Activated CD8-positive, alpha-beta T cell treated with anti-CD3 and anti-CD28 coated beads, Interleukin-2, amount 10 ng/mL, durations not matched to agents 7 days and 5 days (primary cell): ENCODE measurements around the gene SLC15A4. TPM values are rescaled to one million over a fixed set of nuclear protein-coding genes. Genes with fewer than 3 reads are reported as not detected.

ENCODE experiments used
- ATAC-seq: fragments of 150-1000 bp; cut with Tn5 transposase; one replicate; pipeline ENCODE4 v1.10.0; 2021; ENCODE audit warnings: moderate library complexity
- CTCF ChIA-PET: fragments of 350-600 bp; sonication (Branson Sonifier 250); formaldehyde crosslinking; loops from one replicate; lab custom pipeline; 2021; ENCODE audit warnings: antibody characterized with exemption; lab: Charles Lee
- POLR2A ChIA-PET: fragments of 350-600 bp; sonication (Branson Sonifier 250); formaldehyde crosslinking; loops from one replicate; lab custom pipeline; 2021; ENCODE audit warnings: antibody characterized with exemption; lab: Charles Lee
- DNase-seq: peaks from one replicate; pipeline ENCODE4 v3.0.0-alpha.2; 2020
- H3K27ac Mint-ChIP-seq: one replicate; pipeline ENCODE4 v1.8.0; 2021; ENCODE audit warnings: mild to moderate bottlenecking, mixed read lengths
- H3K27me3 Mint-ChIP-seq: one replicate; pipeline ENCODE4 v1.8.0; 2021; ENCODE audit warnings: low read depth, mixed read lengths
- H3K36me3 Mint-ChIP-seq: one replicate; pipeline ENCODE4 v1.8.0; 2021; ENCODE audit warnings: low read depth, mixed read lengths
- H3K4me1 Mint-ChIP-seq: one replicate; pipeline ENCODE4 v1.8.0; 2021; ENCODE audit warnings: low read depth, mixed read lengths
- H3K4me3 Mint-ChIP-seq: one replicate; pipeline ENCODE4 v1.8.0; 2021; ENCODE audit warnings: mild to moderate bottlenecking, mixed read lengths
- H3K9me3 Mint-ChIP-seq: one replicate; pipeline ENCODE4 v1.8.0; 2022; ENCODE audit warnings: mixed read lengths; ENCODE audit not compliant: insufficient read depth
- total RNA-seq, 2 experiments: library from RNA; stranded (reverse); gene quantifications; one replicate each; pipeline ENCODE4 v1.2.3, GENCODE V29; 2021

Gene SLC15A4
- total RNA-seq, 2 experiments from 2014 or later = 23.2 to 23.8 TPM

DNA sequence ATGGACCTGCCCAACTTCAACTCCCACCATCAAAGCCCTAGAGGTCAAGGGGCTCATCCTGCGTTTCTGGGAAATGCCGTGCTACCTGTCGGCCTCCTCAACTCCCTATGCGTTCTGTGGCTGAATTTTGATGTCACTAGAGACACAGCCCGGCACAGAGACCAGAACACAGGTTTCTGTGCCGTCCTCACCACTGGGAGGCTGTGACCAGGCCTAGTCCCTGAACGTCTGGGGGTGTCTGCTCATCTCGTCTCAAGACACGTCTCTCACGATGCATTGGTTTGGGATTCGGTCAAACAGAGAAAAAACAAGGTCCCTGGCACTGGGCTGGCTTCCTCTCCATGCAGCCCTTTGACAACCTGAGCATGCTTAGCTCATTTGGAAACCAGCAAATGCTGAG is 33.5 kb downstream of the SLC15A4 start:
- no peaks in the 10 kb centered on the region for H3K27me3 Mint-ChIP-seq
- H3K27ac Mint-ChIP-seq = no peak overlapping the region
- ATAC-seq (no peak), DNase-seq (no peak)
- H3K4me3 Mint-ChIP-seq = no peak overlapping the region
- POLR2A ChIA-PET = no interaction called here
- peaks cover 28% of the 10 kb centered on the region for H3K36me3 Mint-ChIP-seq
- H3K9me3 Mint-ChIP-seq = no peaks in the 10 kb centered on the region
- H3K4me1 Mint-ChIP-seq = peaks cover 25% of the 10 kb centered on the region
- CTCF ChIA-PET = no interaction called here

DNA sequence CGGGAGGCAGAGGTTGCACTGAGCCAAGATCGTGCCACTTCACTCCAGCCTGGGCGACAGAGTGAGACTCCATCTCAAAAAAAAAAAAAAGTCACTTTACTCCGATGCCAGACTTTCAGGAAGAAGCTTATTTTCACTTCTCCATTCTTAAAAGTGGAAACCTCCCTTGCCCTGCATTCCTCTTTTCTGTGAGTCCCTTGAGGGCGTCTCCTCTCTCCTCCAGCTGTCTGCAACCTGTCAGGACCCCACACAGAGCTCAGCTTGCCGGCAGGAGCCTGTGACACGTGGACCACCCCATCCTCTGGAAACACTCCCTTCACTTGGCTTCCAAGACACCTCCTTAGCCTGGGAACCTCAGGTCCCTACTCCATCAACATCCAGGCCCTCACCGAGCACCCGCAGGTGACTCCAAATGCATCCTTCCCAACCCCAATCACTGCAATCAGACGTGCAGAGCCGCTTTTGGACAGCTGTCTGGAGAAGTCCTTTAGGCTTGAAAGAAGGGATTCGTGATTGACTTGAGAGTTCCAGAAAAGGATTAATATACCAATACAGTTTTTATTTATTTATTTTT is 34.3 kb downstream of the SLC15A4 start:
- CTCF ChIA-PET = no interaction called here

DNA sequence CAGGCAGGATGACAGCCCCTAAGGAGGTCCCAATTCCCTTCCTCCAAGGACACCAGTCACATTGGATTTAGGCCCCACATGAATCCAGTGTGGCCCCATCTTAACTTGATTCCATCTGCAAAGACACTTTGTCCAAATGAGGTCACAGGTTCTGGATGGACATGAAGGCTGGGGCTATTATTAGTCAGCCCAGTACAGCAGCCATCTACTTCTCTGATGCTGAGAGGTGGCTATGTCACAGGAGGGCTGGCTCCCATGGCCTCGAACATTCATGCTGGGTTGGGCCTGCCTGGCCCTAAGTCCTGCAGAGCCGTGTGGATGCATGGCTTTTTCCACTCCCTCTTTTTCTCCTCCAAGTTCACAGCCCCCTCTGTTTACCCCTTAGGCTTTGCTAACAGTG is 35.9 kb downstream of the SLC15A4 start:
- no peak for DNase-seq
- POLR2A ChIA-PET = interaction anchor here (0.8 kb wide), 1 partner anchor 213 kb away, joined by 3 read pairs; no protein-coding TSS in a partner anchor

More for the DNA sequence above, 34.3 kb downstream of the SLC15A4 start:
- peaks cover 18% of the 10 kb centered on the region for H3K4me1 Mint-ChIP-seq
- H3K27me3 Mint-ChIP-seq = no peaks in the 10 kb centered on the region
- peaks cover 22% of the 10 kb centered on the region for H3K36me3 Mint-ChIP-seq
- H3K4me3 Mint-ChIP-seq = no peak overlapping the region
- no peak overlapping the region for H3K27ac Mint-ChIP-seq
- DNase-seq = no peak
- POLR2A ChIA-PET = no interaction called here
- no peak for ATAC-seq
- H3K9me3 Mint-ChIP-seq = no peaks in the 10 kb centered on the region

DNA sequence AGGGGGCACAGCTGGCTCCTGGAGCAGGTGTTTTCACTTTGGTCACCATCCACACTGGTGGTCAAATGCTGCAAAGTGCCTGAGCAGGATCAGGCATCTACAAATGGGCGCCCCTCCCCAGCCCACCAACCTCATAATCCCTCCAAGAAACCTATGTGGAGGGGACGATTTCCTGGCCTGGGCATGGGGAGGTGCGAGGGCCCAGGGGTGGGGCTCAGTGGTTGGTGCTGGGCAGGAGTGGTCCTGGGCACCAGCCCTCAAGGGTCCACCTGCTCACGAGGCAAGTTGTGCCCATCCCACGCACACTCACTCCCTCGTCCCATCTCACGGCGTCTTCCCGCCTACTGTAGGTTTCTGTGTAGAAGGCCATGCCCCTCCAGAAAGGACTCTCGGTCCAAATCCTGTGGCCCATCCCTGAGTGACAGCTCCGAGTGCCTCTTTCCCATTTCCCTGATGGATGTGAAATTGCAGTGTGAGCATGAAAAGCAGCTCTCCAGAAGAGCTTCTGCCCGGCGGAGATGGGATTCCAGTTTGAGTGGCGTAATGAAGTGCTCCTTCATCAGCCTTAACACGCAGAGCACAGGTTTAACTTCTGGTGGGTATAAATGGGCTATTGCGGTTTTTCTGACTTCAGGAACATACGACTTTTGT is 36.9 kb downstream of the SLC15A4 start:
- H3K27ac Mint-ChIP-seq = no peak overlapping the region
- no peak for ATAC-seq
- no peak for DNase-seq
- no peaks in the 10 kb centered on the region for H3K9me3 Mint-ChIP-seq
- no peak overlapping the region for H3K4me3 Mint-ChIP-seq
- H3K27me3 Mint-ChIP-seq = no peaks in the 10 kb centered on the region
- ChIA-PET CTCF (no interaction called here), POLR2A (no interaction called here)
- H3K4me1 Mint-ChIP-seq = peaks cover 8% of the 10 kb centered on the region
- peaks cover under 1% of the 10 kb centered on the region for H3K36me3 Mint-ChIP-seq

More for the DNA sequence above, 35.9 kb downstream of the SLC15A4 start:
- Mint-ChIP-seq H3K9me3 (no peaks in the 10 kb centered on the region), H3K4me1 (peaks cover 18% of the 10 kb centered on the region), H3K36me3 (peaks cover 10% of the 10 kb centered on the region), H3K27me3 (no peaks in the 10 kb centered on the region), H3K27ac (no peak overlapping the region), H3K4me3 (no peak overlapping the region)
- CTCF ChIA-PET = no interaction called here
- ATAC-seq = no peak

DNA sequence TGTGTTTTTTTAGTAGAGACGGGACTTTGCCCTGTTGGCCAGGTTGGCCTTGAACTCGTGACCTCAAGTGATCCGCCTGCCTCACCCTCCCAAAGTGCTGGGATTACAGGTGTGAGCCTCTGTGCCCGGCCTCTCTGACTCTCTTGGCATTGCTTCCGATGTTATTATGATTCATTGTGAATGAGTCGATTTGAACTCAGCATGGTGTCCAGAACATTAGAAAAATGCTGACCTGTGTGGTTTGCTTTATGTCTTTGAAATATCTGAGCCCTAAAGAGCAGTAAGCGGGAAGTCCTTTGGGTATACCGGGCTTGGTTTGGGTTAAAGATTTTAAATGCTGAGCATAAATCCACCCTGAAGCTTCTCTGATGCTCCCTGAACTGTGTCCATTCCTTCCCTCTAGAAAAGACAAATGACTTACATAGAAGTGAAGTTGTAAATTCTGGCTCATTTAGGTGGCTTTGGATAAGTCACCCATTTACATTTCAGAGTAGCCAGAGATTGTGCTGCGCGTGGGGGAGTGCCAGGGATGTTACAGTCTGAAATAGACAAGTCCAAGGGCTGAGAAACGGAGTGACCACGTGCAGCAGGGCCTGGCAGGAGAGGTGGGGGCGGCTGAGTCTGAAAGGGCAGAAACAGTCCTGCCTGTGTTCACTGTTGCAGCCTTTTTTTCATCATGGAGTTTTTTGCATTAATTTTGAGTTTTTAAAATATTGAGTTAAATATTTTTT is 39.6 kb downstream of the SLC15A4 start:
- peak overlapping the region; percentile 1 for H3K27ac Mint-ChIP-seq
- H3K4me3 Mint-ChIP-seq = no peak overlapping the region
- no peak for ATAC-seq
- ChIA-PET POLR2A (no interaction called here), CTCF (interaction anchor here (1.0 to 3.6 kb wide), 4 partner anchors 11 to 47 kb away, joined by 3 to 16 read pairs (median 4); no protein-coding TSS in a partner anchor)
- DNase-seq = no peak
- H3K9me3 Mint-ChIP-seq = no peaks in the 10 kb centered on the region
- peaks cover 8% of the 10 kb centered on the region for H3K4me1 Mint-ChIP-seq
- no peaks in the 10 kb centered on the region for H3K27me3 Mint-ChIP-seq
- no peaks in the 10 kb centered on the region for H3K36me3 Mint-ChIP-seq

DNA sequence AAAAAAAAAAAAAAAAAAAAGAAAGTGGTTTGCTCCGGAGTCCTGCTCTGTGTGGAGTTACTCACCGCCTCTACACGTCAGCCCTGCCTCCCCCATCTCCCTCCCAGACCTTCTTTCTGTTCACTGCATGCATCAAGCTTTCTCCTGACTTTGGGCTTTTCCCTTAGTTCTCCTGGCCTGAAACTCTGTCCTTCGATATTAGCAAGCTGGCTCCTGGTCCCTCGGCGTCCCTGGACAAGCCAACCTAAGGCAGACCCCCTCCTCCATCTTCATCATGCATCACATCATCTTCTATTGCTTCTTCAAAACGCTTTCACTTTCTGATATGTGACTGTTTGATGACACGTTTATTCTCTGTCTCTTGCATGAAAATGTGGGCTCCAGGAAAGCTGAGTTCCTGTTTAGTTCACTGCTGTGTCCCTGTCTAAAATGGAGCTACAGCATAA is 40.6 kb downstream of the SLC15A4 start:
- Mint-ChIP-seq H3K36me3 (no peaks in the 10 kb centered on the region), H3K27ac (peak overlapping the region; percentile 92), H3K9me3 (no peaks in the 10 kb centered on the region), H3K4me1 (peaks cover 8% of the 10 kb centered on the region), H3K4me3 (peak overlapping the region; percentile 61), H3K27me3 (no peaks in the 10 kb centered on the region)
- ATAC-seq (peak; percentile 81), DNase-seq (peak; percentile 36)
- ChIA-PET POLR2A (no interaction called here), CTCF (interaction anchor here (0.7 to 3.6 kb wide), 10 partner anchors 10 to 193 kb away, joined by 3 to 16 read pairs (median 3); no protein-coding TSS in a partner anchor)

DNA sequence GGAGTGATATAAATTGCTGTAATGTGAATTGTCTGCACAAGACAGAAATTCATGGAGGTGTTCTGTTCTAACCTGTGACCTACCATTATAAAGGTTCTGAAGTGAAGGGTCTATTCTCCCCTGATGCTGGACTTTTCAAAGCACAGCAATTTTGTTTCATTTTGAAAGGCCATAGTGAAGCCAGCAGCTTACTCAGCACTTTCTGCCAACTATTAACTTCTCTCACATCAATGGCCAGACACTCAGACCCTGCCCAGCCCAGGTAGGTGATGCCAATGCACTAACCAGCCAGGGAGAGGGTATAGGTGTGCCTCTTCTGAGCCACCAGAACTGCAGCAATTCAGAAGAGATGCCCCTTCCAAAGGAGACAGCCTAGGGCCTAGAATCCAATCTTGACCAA is 43.9 kb downstream of the SLC15A4 start:
- ATAC-seq (no peak), DNase-seq (no peak)
- Mint-ChIP-seq H3K27ac (no peak overlapping the region), H3K9me3 (no peaks in the 10 kb centered on the region), H3K4me1 (peaks cover 8% of the 10 kb centered on the region), H3K36me3 (no peaks in the 10 kb centered on the region), H3K27me3 (no peaks in the 10 kb centered on the region), H3K4me3 (no peak overlapping the region)
- ChIA-PET POLR2A (no interaction called here), CTCF (no interaction called here)

DNA sequence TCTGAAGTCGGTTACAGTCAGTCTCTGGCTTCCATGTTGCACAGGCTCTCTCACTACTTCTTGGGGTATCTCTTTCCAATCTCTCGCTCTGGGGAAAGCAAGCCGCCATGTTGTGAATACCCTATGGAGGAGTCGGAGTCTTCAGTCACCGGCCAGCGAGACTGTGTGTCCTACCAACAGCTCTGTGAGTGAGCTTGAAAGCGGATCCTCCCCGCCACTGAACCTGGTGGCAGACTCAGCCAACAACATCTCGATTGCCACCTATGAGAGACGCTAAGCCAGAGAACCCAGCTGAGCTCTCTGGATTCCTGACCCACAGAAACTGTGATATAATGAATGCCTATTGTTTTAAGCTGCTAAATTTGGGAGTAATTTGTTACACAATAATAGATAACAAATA is 51.5 kb downstream of the SLC15A4 start:
- Mint-ChIP-seq H3K9me3 (no peaks in the 10 kb centered on the region), H3K4me3 (no peak overlapping the region), H3K27me3 (no peaks in the 10 kb centered on the region), H3K36me3 (no peaks in the 10 kb centered on the region), H3K4me1 (peaks cover 4% of the 10 kb centered on the region), H3K27ac (no peak overlapping the region)
- no peak for DNase-seq
- ChIA-PET POLR2A (no interaction called here), CTCF (interaction anchor here (1.3 kb wide), 1 partner anchor 10 kb away, joined by 4 read pairs; no protein-coding TSS in a partner anchor)
- ATAC-seq = no peak

DNA sequence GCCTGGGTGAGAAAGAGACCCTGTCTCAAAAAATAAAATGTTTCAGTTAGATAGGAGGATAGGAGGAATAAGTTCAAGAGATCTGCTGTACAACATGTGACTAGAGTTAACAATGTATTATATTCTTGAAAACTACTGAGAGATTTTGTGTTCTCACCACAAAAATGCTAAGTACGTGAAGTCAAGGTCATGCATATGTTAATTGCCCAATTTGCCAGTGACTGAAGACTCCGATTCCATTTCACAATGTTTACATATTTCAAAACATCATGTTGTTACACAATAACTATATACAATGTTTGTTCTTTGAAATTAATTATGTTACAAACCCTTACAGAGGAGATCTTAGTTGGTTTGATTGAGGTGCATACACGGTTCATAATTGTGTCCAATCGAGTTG is 52.1 kb downstream of the SLC15A4 start:
- H3K36me3 Mint-ChIP-seq = no peaks in the 10 kb centered on the region
- H3K9me3 Mint-ChIP-seq = no peaks in the 10 kb centered on the region
- ChIA-PET POLR2A (no interaction called here), CTCF (no interaction called here)
- DNase-seq (no peak), ATAC-seq (no peak)
- no peak overlapping the region for H3K27ac Mint-ChIP-seq
- no peak overlapping the region for H3K4me3 Mint-ChIP-seq
- H3K27me3 Mint-ChIP-seq = no peaks in the 10 kb centered on the region
- peaks cover 4% of the 10 kb centered on the region for H3K4me1 Mint-ChIP-seq

DNA sequence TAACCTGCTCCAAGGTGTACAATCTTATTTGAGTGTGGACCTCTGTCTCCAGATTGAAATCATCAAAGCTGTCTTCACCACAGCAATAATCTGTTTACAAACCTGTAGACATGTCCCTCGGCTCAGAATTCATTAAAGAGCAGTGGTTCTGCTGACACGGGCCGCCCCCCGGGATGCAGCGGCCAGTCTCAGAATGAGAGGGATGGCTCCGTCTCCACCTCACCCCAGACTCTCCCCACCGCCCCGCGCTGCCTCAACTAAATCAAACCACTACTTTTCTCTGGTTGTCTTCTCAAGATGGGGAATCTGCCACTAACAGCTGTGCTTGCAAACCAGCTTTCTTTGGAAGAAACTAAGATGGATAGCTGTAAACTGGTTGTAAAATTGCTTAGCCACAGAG is 56.2 kb downstream of the SLC15A4 start:
- ATAC-seq = no peak
- ChIA-PET CTCF (no interaction called here), POLR2A (no interaction called here)
- H3K27me3 Mint-ChIP-seq = no peaks in the 10 kb centered on the region
- H3K4me1 Mint-ChIP-seq = peaks cover 4% of the 10 kb centered on the region
- no peak for DNase-seq
- no peak overlapping the region for H3K27ac Mint-ChIP-seq
- H3K36me3 Mint-ChIP-seq = no peaks in the 10 kb centered on the region
- H3K4me3 Mint-ChIP-seq = no peak overlapping the region
- no peaks in the 10 kb centered on the region for H3K9me3 Mint-ChIP-seq

DNA sequence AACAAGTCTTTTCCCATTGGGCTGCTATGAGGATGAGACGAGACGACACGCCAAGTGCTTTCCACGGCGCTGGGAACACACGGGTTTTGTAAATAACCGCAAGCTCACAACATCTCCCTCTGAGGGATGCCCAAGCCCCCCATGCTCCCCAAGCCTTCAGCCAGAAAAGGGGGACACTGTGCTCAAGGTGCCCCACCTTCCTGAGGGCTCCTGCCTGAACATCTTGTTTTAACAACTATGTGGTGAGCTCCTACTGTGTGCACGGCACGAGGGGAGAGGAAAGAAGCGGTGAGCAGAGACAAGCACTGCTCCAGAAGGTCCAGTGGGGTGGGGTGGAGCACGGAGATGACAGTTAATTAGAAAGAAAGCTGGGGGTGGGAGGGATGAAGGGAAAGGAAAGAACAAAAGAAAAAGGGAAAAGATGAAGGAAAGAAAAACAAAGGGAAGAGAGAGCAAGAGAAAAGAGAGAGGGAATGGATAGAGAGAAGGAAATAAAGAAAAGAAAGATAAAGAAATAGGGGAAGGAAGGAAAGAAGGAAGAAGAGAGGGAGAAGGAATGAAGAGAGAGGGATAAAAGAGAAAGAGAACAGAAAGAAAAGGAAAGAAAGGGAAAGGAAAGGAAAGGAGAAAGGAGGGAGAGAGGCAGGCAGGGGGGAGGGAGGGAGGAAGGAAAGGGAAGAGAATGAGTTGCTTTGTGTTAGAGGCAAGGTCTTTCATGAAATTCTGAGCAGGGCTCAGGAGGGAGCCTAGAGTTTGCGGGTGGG is 56.8 kb downstream of the SLC15A4 start:
- Mint-ChIP-seq H3K4me1 (peaks cover 4% of the 10 kb centered on the region), H3K4me3 (no peak overlapping the region), H3K36me3 (no peaks in the 10 kb centered on the region), H3K27ac (no peak overlapping the region), H3K27me3 (no peaks in the 10 kb centered on the region), H3K9me3 (no peaks in the 10 kb centered on the region)
- no peak for ATAC-seq
- ChIA-PET POLR2A (no interaction called here), CTCF (no interaction called here)
- no peak for DNase-seq
